Dermis microvascular lymphatic vessel endothelial cell (primary cell): ENCODE measurements around the gene IGFL3. TPM values are rescaled to one million over a fixed set of nuclear protein-coding genes. Genes with fewer than 3 reads are reported as not detected.

Experiments
- DNase-seq, 2 donors: peaks; one replicate each; pipeline versions ENCODE4 v3.0.0 to v3.0.0-alpha.2; 2010; ENCODE audit warnings: low read depth in 2 of 2
- total RNA-seq: library from RNA; depleted of rRNA; stranded (reverse); fragments of >200 nt; gene quantifications from 2 replicates; pipeline ENCODE4 v1.2.1, GENCODE V29; 2014

IGFL3 gene
- total RNA-seq, 1 donor from 2014 or later: not detected

- peak; percentile 65 to 81 for DNase-seq
These were observed 47.3 kb downstream of the IGFL3 start for GRCh38 chr19:46076951-46077814.

- DNase-seq: no peak
These were observed 48.2 kb downstream of the IGFL3 start for GRCh38 chr19:46076031-46076880.

GRCh38 chr19:46073268-46073922 lies 51.1 kb downstream of the IGFL3 start:
- no peak for DNase-seq

Other genes starting within 250 kb of the IGFL3 start
- 14.9 and 24.5 TPM in 2 replicates for gene IRF2BP1, start 238.5 kb downstream of the IGFL3 start, total RNA-seq
- 0.64 and 1.8 TPM in 2 replicates for gene MYPOP, start 222.1 kb downstream of the IGFL3 start, total RNA-seq
- not detected in 2 replicates for gene NANOS2, start 209.9 kb downstream of the IGFL3 start, total RNA-seq
- gene NOVA2, start 150.8 kb downstream of the IGFL3 start, total RNA-seq: 5.1 and 7.8 TPM in 2 replicates
- gene CCDC61, start 129.2 kb downstream of the IGFL3 start, total RNA-seq: 4.6 and 5.2 TPM in 2 replicates
- gene PGLYRP1, start 101.6 kb downstream of the IGFL3 start, total RNA-seq: not detected in 2 replicates
- not detected in 2 replicates for gene IGFL4, start 83.7 kb downstream of the IGFL3 start, total RNA-seq
- gene IGFL2, start 23.6 kb upstream of the IGFL3 start, total RNA-seq: not detected in 2 replicates
- gene IGFL1, start 105.1 kb upstream of the IGFL3 start, total RNA-seq: not detected in 2 replicates
- 11.9 and 14.8 TPM in 2 replicates for gene HIF3A, start 172.4 kb upstream of the IGFL3 start, total RNA-seq
- gene PPP5C, start 222.4 kb upstream of the IGFL3 start, total RNA-seq: 65.0 and 86.1 TPM in 2 replicates